NCI-H748 (cell line): ENCODE measurements around the gene PTTG2.
"Not testable (repeated sequence)": the region's sequence is repeated elsewhere in the genome, so short reads cannot be mapped to it uniquely, and the experiment has no call there.

Experiments
- DNase-seq: peaks from one replicate; lab custom pipeline; 2025; ENCODE audit not compliant: unreplicated experiment; lab: John Stamatoyannopoulos, UW

Gene PTTG2

DNA sequence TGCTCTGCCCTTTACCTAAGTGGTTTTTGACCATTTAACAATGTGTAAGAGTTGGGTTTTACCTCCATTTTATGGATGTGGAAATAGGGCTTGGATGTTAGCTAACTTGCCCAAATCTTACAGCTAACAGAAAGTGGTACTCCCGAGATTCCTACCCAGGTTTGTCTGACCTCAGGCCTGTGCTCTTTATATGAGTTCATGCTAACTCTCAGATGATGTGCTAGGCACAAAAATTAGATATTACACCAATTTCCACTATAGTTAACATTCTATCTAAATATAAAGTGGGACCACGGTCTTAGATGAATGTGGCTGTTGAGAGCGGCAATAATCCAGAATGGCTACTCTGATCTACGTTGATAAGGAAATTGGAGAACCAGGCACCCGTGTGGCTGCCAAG lies at the start of gene PTTG2:
Gene PTTG2, plus strand, starts transcription at position 301 of the 400 bp plus-strand sequence. Its CDS starts 37 bp downstream, at position 338.
- DNase-seq, result no peak

GRCh38 chr4:37914539-37914938 lies 45.7 kb upstream of the PTTG2 start:
- no peak for DNase-seq

DNA sequence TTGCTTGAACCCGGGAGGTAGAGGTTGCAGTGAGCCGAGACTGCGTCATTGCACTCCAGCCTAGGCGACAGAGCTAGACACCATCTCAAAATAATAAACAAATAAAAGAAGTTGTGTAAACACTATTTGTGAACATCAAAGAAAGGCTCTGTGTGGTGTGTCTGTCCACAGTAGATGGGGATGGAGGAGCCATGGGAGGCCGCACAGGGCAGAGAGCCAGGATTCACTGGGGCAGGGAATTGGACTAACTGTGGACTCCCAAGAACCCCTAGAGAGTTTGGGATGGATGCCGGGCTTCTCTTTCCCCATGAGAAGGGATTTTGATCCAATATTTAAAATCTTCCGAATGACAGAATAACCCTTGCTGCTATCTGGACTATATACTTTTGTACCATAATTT lies 42.8 kb upstream of the PTTG2 start:
- DNase-seq, result no peak

GRCh38 chr4:37918653-37919052 lies 41.5 kb upstream of the PTTG2 start:
- no peak for DNase-seq

DNA sequence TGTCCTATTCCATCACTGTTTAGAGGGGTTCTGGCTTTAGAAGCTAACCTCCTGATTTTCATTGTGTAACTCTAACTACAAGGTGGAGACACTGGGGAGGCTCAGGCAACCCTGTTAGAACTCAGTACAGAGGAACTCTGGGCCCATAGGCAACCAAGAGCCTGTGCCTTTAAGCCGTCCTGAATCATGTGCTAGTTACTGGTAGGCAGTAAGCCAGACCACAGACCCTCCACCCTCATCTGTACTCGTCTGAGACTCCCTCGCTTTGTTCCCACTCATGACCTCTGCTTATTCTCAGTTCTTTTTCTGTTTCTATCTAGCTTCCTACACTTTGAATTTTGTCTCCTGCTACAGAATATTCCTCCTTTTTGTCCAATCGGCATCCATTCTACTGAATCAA lies 37.9 kb upstream of the PTTG2 start:
- DNase-seq, result no peak

- DNase-seq, result not testable (repeated sequence)
Observed at GRCh38 chr4:37923089-37923488, 37.1 kb upstream of the PTTG2 start.

DNA sequence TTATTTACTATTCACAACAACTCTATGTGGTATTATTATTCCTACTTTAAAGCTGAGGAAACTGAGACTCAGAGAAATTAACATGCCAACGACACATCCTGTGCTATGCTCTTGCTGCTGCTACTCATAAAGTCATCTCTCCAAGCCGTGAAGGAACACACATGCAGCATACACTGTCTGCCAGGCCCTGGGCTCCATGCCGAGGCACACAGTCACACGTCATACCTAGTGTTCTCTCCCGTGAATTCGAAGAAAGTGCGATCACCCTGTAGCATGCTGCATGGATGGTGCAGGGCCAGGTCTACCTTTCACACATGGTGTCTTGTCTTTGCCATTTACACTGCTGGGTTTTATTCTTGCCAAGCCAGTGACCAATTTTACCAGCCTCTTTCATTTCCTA lies 35.3 kb upstream of the PTTG2 start:
- DNase-seq, result no peak

GRCh38 chr4:37927434-37927833 lies 32.8 kb upstream of the PTTG2 start:
- no peak for DNase-seq

GRCh38 chr4:37928426-37929416 lies 31.5 kb upstream of the PTTG2 start:
- no peak for DNase-seq

DNA sequence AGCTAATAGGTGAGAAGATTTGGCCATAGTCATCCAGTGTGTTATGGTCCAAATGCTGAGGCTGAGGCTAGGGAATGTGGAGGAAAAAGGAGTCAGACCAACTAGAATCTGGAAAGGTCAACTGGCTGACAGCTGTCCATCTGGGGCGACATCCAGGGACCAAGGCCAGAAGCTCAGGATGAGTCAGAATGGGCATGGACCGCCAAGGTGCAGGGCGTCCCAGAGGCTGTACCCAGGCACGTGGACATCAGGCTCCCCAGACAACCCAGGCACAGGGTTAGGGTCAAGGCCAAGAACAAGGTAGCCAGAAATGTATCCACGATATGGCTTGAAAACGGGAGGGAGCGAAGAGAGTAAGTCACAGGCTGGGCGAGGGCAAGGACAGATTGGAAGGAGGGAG lies 26.1 kb upstream of the PTTG2 start:
- no peak for DNase-seq

DNA sequence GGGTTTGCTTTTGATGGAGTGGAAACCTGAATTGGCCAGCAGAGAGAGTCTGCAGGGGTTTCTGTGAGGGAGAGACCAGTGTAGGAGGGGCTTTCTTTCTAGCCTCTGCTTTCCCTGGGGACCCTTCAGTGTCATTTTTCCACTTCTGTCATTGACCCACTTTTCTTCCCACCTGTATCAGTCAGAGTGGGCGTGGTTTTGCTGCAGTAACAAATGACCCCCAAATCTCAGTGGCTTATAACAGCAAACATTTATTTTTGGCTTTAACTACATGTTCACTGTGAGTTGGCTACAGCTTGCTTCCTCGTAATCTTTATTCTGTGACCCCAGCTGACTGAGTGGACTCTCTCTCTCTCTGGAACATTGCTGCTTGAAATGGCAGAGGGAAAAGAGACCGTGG lies 25.6 kb upstream of the PTTG2 start:
- DNase-seq, result no peak

DNA sequence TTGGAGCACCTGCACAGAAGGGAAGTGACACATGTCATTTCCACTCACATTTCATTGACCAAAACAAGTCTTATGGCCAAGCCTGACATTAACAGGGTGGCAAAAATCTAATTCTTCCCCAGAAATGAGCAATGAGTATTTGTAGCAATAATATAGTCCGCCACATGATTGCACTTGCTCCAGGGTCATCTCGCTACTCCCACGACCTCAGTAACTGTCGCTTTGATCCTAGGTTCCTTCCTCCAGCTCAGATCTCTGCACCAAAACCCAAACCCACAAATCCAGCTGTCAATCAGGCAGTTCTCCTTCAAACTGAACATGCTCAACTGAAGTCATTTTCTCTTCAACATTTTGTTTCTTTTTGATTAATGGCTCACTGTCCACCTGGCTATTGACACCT lies 25.2 kb upstream of the PTTG2 start:
- DNase-seq, result no peak

- DNase-seq, result no peak
Observed at GRCh38 chr4:37936889-37937498, 23.2 kb upstream of the PTTG2 start.

GRCh38 chr4:37938208-37938607 lies 22.0 kb upstream of the PTTG2 start:
- no peak for DNase-seq

GRCh38 chr4:37946503-37947179 lies 13.6 kb upstream of the PTTG2 start:
- no peak for DNase-seq

DNA sequence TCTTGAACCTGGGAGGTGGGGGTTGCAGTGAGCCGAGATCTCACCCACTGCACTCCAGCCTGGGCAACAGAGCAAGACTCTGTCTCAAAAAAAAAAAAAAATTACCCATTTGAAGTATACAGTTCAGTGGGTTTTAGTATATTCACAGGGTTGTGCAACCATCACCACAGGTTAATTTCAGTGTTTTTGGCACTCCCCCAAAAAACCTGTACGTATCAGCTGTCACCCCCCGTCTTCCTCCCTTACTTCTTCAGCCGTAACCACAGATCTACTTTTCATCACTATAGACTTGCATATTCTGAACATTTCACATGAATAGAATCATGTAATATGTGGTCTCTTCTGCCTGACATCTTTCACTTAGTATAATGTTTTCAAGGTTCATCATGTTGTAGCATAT lies 11.7 kb upstream of the PTTG2 start:
- DNase-seq, result no peak

DNA sequence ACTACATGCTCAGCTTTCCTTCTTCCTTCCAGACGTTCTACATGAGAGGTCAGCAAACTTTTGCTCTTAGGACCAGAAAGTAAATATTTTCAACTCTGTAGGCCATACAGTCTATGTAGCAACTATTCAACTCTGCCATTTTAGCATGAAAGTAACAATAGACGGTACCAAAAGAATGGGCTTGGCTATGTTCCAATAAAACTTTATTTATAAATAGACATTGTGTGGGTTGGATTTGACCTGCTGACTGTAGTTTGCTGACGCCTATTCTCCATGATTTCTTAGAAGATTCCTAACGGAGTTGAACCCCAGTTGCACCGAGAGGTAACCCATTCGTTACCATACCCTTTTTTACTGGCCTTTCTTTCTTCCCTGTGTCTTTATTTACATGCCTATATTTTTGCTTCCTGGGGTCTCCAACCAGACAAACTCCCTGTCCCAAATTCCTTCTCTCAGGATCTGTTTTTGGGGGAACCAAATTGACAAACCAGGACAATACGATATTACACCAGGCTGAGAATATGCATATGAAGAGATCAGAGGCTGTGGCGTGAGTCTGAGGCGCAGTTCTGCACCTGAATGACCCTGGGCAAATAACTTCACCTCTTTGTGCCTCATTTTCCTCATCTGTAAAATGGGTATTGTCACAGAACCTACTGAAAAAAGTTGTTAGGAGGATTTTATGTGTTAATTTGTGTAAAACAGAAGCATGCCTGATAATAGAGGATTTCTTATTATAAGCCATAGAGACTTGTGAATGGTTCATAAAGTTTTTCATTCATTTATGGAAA lies 10.4 kb upstream of the PTTG2 start:
- DNase-seq, result no peak

- no peak for DNase-seq
Observed at GRCh38 chr4:37951461-37952352, 8.5 kb upstream of the PTTG2 start.

GRCh38 chr4:37953156-37953555 lies 7.0 kb upstream of the PTTG2 start:
- DNase-seq, result no peak
